ENCODE results near the gene WDR88.
"Not testable (repeated sequence)": the region's sequence is repeated elsewhere in the genome, so short reads cannot be mapped to it uniquely, and the experiment has no call there.

The WDR88 gene

DNA sequence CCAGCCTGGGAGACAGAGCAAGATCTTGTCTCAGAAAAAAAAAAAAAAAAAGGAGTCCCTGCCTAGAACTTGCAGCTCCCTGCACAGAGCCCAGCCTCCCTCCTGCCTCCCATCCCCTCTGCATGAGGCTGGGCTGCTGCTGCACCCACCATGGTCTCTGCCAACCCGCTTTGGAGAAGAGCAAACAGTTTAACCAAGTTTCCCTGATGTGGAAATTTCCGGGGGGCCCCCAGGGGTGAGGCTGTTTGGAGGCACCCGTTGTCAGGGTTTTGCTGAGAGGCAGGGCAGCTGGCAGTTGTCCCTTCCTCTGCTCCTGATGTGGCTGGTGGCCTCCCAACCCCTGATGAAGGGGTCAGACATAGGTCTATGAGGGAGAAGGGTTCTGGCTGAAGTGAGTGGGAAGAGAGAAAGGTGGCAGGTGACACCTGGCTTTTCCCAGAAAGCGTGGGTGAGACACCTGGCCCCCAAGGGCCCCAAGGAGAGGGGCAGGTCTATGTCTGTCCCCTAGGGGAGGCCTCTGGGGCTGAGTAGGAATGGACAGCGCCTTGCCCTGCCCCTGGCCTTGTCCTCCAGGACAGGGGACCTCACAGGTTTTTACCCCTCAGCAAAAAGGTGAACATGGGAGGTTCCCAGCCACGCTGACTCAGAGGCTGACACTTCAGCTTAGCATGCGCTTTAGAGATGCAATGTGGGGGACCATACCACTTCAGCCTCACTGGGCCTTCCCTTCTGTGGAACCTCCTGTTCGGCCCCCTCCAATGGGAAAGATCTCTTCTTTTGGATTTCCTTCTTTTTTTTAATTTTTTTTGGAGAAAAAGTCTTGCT, 67.7 kb downstream of the WDR88 start:
- no peak for DNase-seq

DNA sequence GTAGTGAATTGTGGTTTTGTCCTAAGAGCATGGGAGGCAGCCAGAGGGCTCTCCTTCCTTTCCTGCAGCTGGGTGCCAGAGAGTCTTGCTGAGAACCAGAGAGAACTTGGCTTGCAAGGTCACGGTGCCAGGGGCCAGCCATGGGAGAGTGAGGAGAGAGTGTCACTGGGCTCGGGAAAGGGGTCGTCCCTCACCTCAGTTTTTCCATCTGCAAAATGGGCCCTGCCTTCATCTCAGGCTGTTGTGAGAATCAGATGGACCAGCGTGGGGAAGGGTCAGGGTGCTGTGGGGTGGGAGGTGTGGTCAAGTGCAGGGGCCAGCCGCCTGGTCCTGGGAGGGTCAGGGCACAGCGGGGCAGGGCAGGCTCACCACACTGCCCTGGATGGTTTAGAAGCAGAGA, 69.6 kb downstream of the WDR88 start:
- no peak for DNase-seq

DNA sequence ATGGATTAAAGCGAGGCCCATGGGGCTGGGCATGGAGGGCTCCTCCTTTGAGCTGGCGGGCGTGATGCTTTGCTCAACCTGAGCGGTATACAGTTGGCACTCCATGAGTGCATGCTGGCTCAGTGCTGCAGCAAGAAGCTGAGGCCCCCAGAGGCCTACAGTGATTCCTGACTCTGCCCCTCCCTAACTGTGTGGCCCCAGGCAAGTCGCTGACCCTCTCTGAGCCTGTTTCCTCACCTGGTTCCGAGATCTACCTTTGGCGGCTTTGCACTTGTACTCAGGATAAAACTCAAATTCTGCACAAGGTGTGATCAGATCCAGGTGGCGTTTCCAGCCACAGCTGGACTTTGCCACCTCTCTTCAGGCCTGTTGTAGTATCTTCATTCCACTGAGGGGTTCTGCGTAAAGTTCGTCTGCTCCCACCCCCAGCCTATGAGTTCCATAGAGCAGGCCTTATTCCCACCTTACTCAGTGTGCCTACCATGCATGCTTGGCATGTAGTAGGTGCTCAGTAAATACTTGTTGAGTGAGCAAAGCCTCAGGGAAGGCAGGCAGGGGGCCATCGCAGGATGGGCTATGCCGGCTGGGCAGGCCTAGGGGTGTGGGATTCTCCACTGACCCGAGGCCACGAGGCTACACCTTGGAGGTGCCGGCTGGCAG, 70.1 kb downstream of the WDR88 start:
- DNase-seq = no peak

DNA sequence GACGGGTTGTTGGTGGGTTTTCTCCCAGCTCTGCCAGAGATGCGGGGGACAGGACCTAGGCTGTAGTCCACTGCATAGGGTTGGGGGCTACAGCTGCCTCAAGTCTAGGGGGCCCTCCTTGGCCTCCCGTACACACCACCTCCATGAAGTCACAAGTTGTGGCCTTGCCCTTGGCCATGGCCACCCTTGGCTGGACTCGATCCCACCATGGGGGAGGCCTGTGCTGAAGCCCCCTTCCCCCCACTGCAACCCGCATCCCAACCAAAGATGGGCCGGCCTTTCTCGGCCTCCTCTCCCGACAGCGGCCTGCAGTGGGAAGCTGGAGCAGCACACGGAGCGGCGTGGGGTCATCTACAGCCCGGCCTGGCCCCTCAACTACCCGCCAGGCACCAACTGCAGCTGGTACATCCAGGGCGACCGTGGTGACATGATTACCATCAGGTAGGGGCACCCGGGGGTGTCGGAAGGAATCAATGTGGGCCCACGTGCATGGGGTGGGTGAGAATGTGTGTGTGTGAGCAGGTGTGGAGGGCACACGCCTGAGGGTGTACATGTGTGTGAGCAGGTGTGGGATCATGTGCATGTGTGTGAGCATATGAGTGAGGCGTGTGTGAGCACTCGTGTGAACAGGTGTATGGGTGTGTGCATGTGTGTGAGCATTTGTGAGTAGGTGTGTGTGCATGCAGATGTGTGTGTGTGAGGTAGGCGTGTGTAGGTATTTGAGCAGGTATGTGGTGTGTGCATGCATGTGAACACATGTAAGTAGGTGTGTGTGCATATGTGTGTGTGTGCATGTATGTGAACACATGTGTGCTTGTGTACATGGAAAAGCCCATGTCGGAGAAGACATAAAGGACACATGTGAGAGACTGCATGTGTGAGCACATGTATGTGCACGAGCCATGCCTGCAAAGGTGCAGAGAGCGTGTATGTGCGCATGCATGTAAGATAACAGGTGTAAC, 70.9 kb downstream of the WDR88 start:
- DNase-seq = no peak

DNA sequence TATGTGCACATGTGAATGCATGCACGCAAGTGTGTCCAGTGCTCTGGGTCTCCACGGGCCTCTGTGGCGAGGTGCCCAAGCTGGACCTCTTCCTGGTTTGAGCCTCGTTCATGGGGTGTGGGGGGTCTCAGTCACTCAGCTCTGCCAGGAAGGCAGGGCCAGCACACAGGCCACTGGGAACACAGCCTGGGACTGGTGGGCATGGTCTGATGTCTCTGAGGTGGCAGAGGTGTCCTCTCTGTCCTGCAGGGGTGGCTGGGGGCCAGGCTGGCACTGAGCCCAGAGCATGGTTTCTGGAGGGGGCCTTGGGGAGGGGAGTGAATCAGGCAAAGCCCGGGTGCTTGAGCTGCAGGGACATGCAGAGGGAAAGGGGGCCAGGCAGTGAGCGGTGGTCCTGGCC, 71.6 kb downstream of the WDR88 start:
- DNase-seq = no peak

DNA sequence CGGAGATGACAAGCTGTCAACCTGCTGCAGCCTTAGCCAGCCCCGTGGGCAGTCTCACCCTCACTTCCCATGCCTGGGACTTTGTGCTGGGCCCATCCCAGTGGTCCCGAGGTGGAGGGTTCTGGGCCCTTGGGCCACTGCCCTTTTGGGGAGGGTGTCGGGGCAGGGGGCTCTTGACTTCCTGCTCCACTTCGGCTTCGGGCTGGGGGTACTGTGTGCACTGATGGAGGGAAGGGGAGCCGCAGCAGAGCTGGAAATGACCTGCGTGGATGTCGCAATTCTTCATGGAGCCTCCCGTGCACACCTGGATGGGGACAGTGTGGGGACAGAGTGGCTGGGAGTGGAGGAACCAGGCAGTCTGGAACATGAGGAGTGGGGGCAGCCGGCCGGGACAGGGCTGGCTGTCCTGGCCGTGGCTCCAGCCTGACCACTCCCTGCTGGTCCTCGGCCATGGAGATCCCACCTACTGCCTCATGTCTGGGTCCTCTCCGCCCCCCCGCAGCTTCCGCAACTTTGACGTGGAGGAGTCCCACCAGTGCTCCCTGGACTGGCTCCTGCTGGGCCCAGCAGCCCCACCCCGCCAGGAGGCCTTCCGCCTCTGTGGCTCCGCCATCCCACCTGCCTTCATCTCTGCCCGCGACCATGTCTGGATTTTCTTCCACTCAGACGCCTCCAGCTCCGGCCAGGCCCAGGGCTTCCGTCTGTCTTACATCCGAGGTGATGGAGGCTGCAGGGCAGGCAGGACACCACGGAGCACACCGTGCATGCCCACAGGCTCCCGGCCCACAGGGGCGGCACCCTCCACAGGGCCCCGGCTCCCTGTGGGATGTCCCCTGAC, 72.4 kb downstream of the WDR88 start:
- no peak for DNase-seq

DNA sequence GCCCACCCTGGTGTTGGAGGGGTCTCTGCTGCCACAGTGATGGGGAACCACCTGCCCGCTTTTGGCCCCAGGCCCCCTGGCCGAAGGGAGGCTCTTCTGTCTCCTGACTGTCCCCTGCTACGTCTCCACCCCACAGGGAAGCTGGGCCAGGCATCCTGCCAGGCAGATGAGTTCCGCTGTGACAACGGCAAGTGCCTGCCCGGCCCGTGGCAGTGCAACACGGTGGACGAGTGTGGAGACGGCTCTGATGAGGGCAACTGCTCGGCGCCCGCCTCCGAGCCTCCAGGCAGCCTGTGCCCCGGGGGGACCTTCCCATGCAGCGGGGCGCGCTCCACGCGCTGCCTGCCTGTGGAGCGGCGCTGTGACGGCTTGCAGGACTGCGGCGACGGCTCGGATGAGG, 73.2 kb downstream of the WDR88 start:
- no peak for DNase-seq

DNA sequence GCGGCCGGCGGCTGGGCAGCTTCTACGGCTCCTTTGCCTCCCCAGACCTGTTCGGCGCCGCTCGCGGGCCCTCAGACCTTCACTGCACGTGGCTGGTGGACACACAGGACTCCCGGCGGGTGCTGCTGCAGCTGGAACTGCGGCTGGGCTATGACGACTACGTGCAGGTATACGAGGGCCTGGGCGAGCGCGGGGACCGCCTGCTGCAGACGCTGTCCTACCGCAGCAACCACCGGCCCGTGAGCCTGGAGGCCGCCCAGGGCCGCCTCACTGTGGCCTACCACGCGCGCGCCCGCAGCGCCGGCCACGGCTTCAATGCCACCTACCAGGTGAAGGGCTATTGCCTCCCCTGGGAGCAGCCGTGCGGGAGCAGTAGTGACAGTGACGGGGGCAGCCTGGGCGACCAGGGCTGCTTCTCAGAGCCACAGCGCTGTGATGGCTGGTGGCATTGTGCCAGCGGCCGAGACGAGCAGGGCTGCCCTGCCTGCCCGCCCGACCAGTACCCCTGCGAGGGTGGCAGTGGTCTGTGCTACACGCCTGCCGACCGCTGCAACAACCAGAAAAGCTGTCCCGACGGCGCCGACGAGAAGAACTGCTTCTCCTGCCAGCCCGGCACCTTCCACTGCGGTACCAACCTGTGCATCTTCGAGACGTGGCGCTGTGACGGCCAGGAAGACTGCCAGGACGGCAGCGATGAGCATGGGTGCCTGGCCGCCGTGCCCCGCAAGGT, 73.8 kb downstream of the WDR88 start:
- no peak for DNase-seq

DNA sequence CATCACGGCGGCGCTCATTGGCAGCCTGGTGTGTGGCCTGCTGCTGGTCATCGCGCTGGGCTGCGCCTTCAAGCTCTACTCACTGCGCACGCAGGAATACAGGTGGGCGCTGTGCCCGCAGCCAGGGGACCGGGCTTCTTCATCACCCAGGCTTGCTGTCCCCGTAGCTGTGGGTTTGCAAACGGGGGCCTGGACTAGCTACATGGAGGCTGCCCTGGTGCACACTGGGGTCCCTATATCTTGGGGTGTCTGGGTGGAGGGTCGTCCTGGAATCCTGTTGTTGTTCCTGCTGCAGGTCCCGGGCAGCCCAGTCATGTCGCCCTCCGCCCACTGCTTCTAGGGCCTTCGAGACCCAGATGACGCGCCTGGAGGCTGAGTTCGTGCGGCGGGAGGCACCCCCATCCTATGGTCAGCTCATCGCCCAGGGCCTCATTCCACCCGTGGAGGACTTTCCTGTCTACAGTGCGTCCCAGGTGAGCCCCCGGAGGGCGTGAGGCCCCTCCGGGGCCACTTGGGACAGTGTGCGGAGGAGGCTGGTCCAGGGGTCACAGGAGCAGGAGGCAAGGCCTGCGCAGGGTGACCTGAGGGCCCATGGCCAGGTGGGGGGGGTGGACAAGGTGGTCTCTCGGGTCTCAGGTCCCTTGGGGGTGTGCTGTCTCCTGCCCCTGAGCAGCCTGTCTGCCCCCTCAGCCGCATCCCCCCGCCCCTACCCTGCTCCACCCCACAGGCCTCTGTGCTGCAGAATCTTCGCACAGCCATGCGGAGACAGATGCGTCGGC, 74.5 kb downstream of the WDR88 start:
- no peak for DNase-seq

DNA sequence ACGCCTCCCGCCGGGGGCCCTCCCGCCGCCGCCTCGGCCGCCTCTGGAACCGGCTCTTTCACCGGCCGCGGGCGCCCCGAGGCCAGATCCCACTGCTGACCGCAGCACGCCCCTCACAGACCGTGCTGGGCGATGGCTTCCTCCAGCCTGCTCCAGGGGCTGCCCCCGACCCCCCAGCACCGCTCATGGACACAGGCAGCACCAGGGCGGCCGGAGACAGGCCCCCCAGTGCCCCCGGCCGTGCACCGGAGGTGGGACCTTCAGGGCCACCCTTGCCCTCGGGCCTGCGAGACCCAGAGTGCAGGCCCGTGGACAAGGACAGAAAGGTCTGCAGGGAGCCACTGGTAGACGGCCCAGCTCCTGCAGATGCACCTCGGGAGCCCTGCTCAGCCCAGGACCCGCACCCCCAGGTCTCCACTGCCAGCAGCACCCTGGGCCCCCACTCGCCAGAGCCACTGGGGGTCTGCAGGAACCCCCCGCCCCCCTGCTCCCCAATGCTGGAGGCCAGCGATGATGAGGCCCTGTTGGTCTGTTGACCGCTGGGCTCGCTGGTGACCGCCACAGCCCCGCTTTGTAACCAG, 75.2 kb downstream of the WDR88 start:
- no peak for DNase-seq

DNA sequence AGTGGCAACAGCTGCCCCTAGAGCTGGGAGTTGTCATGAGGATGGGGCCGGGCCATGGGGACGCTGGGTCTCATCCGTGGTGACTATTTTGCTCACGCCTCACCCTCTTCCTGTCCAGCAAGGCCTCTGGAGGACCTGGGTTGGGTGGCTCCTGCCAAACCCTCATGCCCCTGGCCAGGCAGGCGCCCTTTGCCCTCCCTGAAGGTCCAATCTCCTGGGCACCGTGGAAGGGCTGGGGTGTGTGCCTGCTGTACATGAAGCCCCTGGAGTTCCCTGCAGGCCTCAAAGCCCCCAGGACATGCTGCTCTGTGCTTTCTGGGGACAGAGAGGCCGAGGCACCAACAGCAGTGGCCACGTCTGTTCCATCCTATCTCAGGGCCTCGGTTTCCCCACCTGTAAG, 76.0 kb downstream of the WDR88 start:
- DNase-seq = no peak

DNA sequence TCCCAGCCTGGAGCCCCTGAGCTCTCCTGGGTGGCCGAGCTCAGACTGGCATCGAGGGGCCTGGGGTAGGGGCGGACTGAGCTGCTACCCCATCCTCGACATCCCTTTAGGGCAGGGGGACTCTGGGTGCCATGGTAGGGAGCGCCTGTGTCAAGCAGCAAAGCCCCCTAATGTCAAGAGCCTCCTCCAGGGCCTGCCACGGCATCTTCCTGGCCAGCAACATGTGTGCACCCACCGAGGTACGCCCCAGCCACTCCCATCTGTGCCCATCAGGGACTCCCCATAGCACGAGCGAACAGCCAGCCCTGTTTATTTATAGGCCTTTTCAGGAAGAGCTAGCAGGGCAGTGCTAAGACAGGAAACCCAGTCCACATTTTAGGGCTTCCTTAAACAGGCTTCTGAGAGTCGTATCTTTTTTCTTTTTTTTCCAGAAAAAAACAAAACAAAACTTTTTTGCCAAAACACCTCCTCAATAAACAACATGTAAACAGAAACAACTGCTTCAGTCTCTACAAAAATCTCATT, 76.5 kb downstream of the WDR88 start:
- DNase-seq = no peak

DNA sequence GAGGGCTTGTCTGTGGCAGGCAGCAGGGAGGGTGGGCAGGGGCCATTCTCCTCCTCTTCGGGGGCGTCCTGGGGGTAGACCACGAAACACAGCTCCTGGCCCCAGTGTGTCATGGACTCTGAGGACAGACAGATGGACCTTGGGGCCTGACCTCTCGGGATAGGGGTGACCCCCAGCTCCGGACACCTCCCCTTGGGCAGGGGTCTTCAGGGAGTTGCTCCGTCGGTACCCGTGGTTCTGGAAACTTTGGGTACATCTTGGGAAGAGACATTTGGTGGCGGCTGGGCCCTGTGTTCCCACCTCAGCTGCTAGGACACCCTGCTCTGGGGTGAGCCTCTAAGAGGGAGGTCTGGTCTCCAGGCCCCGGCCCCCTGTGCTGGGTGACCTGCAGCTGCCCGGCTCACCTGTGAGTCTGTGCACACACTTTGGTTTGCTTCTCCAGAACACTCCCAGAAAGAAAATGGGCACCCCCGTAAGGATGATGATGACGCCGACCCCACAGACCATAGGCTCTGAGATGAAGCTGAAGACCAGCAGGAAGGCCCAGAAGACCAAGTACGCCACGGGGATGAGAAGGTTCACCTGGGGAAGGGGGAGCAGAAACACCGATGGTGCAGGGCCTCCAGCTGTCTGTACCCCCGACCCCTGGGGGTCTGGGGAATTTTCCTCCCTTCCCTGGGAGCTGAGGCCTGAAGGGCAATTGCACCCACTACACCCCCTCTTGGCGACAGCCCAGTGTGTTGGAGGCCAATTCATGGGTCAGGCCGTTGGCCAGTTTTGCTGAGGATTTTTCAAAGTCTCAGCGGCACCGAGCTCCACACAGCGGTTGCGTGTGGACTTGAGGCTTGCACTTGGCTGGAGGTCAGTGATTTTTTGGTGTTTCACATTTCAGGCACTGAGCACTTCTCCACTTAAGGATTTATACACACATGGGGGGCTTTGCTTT, 77.3 kb downstream of the WDR88 start:
- no peak for DNase-seq

DNA sequence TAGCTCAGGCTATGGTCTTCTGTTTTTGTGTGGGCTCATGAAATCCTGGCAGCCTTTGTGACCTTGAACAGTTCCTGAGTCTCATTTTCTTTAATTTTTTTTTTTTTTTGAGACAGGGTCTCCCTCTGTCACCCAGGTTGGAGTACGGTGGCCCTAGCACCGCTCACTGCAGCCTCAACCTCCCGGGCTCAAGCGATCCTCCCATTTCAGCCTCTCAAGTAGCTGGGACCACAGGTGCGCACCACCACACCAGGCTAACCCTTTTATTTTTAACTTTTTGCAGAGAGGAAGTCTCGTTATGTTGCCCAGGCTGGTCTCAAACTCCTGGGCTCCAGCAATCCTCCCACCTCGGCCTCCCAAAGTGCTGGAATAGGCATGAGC, 77.9 kb downstream of the WDR88 start:
- DNase-seq = not testable (repeated sequence)

DNA sequence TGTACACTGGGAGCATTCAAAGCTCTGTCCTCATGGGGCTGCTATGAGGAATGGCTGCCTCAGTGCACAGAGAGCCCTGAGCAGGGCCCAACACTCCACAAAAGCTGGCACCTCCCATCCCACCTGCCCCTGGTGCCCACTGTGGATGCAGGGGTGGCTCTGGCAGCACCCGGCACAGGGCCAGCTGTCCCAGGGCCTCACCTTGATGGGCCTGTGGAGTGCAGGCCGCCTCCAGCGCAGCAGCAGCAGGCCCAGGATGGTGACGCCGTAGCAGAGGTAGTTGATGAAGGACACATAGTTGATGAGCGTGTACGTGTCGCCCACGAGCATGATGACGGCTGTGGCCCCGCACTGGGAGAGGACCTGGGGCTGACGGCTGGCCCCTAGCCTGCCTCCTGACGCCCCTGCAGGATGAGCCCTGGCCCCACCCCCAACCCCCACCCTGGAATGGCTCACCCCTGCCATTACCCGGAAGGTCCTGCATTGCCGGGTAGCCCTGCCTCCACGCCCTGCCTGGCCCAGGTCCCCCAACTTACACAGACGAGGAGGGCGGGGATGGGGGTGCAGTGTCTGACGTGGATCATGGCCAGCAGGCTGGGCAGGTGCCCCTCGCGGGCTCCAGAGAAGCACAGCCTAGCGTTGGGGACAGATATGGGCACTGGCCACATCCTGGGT, 78.5 kb downstream of the WDR88 start:
- no peak for DNase-seq

DNA sequence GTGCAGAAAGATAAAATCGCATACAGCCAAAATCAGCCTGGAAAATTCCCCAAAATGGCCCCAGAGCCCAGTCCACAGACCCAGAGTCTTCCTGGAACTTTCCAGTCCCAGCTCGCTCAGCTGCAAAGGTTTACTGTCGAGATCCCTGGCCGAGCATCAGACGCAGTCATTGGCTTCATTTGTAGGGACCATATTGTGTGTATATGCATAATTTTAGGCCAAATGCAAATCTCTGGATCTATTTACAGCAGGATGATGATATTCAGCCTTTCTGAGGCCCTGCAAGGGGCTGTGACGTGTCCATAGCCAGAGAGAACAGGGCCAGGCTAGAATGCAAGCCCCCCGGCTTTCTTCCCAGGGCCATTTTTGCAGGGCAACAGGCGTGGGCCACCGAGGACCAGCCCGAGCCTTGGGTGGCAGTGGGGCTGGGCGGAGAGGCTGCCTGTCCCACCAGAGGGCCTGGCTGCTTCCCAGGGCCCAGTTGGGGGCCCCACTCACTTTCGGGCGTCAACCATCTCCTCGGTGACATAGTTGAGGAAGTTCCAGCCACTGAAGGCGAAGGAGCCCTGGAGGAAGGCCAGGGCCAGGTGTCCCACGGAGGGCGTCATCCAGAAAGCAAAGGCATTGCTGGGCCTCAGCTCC, 80.0 kb downstream of the WDR88 start:
- no peak for DNase-seq

DNA sequence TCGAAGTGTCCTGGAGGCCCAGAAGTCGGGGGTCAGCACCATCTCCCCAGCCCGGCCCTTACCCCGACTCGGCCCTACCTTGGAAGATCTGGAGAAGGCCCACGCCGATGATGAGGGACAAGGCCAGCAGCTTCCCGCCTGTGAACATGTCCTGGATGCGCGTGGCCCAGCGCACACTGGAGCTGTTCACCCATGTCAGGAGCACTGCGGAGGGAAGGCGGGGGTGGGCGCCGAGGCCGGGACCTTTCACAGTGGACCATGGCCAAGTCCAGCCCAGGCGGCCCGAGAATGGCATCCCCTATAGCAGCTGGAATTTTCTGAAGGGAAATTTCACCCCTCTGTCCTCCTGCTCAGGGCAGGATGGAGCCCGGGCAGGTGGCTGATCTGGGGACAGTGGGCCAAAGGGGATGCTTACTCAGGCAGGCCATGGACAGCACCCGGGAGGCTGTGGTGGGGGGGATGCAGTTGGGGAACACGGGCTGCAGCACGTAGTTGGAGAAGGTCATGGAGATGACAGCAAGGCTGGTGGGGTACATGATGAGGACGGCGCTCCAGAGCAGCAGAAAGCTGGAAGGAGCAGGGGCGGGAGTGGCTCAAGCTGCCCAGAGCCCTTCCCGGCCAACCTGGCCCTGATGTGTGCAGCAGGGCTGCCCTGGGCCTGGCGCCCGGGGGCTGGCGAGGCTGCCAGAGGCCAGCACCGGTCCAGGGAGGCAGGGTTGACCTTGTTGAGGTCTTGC, 80.7 kb downstream of the WDR88 start:
- no peak for DNase-seq
